ENCODE results near the gene ANKRD33B. TPM values are rescaled to one million over a fixed set of nuclear protein-coding genes. Genes with fewer than 3 reads are reported as not detected.

ANKRD33B gene
- total RNA-seq, 1 donor from 2014 or later, result 2.2 TPM

DNA sequence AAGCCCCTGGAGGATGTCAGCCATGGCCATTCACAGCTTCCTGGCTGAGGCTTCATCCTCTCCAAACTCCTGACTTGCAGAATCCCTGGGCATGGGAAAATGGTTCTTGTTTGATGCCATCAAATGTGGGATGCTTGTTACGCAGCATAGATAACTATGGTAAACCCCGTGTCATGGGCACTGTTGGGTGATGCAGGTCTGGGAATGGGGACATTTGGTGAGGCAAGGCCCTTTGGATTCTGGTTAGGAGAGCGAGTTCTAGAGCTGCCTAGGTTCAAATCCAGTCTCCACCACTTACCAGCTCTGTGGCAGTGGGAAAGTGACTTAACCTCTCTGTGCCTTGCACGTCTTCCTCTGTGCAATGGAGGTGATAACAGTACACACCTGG lies 41.7 kb upstream of the ANKRD33B start:
- Mint-ChIP-seq H3K36me3 (peaks cover 6% of the 10 kb centered on the region), H3K27ac (no peak overlapping the region), H3K9me3 (peaks cover 11% of the 10 kb centered on the region), H3K4me1 (peaks cover 10% of the 10 kb centered on the region), H3K27me3 (ENCODE audit: insufficient read depth, low read depth) (no peaks in the 10 kb centered on the region), H3K4me3 (no peak overlapping the region)
- Histone ChIP-seq H3K4me3 (no peak overlapping the region), H3K79me2 (ENCODE audit: low read depth) (no peaks in the 10 kb centered on the region), H3K4me1 (no peaks in the 10 kb centered on the region), H3F3A (ENCODE audit: low read depth) (no peaks in the 10 kb centered on the region), H3K27ac (no peak overlapping the region), H3K9ac (no peak overlapping the region), H3K4me2 (no peak overlapping the region), H3K36me3 (no peaks in the 10 kb centered on the region), H3K9me3 (ENCODE audit: low read depth) (no peaks in the 10 kb centered on the region), H4K20me1 (ENCODE audit: low read depth) (no peaks in the 10 kb centered on the region), H2AFZ (replicated peaks) (no peak overlapping the region), H3K27me3 (no peaks in the 10 kb centered on the region)
- no peak for TF ChIP-seq EZH2 (IDR thresholded peaks at IDR 0.05)
- no peak for TF ChIP-seq EZH2phosphoT487 (IDR thresholded peaks at IDR 0.05)
- TF ChIP-seq, protein P1, sequence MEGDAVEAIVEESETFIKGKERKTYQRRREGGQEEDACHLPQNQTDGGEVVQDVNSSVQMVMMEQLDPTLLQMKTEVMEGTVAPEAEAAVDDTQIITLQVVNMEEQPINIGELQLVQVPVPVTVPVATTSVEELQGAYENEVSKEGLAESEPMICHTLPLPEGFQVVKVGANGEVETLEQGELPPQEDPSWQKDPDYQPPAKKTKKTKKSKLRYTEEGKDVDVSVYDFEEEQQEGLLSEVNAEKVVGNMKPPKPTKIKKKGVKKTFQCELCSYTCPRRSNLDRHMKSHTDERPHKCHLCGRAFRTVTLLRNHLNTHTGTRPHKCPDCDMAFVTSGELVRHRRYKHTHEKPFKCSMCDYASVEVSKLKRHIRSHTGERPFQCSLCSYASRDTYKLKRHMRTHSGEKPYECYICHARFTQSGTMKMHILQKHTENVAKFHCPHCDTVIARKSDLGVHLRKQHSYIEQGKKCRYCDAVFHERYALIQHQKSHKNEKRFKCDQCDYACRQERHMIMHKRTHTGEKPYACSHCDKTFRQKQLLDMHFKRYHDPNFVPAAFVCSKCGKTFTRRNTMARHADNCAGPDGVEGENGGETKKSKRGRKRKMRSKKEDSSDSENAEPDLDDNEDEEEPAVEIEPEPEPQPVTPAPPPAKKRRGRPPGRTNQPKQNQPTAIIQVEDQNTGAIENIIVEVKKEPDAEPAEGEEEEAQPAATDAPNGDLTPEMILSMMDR (IDR thresholded peaks at IDR 0.05), result no peak
- no peak for DNase-seq (ENCODE audit: low spot score)

DNA sequence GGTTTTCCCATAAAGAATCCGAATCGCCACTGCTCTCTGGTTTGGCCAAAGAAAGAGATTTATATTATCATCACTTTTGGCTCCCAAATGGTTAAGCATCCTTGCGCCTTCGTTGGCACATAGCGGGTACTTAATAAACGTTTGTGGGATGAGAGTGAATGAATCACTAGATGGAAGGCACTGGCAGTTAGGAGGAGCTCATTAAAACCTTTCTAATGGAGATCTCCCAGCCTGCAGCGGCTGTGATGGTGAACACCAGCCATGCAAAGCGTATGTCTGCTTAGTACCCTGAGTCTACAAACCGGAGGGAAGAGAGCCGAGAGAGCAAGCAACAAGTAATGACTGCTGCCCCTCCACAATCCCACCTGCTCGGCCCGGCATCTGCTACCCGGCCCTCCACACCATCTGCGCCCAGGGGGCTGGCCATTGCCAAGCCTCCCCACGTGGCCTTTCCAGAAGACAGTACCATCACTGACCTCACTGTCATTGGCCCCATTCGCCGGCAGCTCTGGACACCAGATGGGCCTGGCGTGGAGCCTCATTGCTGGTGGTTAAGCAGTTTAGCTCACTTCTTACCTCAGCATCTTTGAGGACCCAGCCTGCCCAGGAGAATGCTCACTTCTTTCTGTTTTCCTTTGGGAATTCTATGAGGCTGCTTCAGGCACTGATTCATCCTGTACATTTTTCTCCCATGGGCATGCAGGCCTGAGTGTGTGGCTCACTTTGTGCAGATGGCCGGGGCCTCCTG lies 39.3 kb upstream of the ANKRD33B start:
- Histone ChIP-seq H3K9me3 (ENCODE audit: low read depth) (no peaks in the 10 kb centered on the region), H3K4me1 (peaks cover 6% of the 10 kb centered on the region), H3F3A (ENCODE audit: low read depth) (no peaks in the 10 kb centered on the region), H3K27me3 (no peaks in the 10 kb centered on the region), H3K79me2 (ENCODE audit: low read depth) (no peaks in the 10 kb centered on the region), H3K4me3 (no peak overlapping the region), H3K4me2 (no peak overlapping the region), H3K9ac (no peak overlapping the region), H4K20me1 (ENCODE audit: low read depth) (no peaks in the 10 kb centered on the region), H3K36me3 (no peaks in the 10 kb centered on the region), H3K27ac (no peak overlapping the region), H2AFZ (replicated peaks) (peak overlapping the region; percentile 22)
- no peak for DNase-seq (ENCODE audit: low spot score)
- H3K9me3 Mint-ChIP-seq, result peaks cover 11% of the 10 kb centered on the region
- no peak overlapping the region for H3K4me3 Mint-ChIP-seq
- H3K27me3 Mint-ChIP-seq (ENCODE audit: insufficient read depth, low read depth), result no peaks in the 10 kb centered on the region
- peaks cover 6% of the 10 kb centered on the region for H3K36me3 Mint-ChIP-seq
- TF ChIP-seq, protein P1 (IDR thresholded peaks at IDR 0.05), result no peak
- TF ChIP-seq EZH2phosphoT487 (IDR thresholded peaks at IDR 0.05) (no peak), EZH2 (IDR thresholded peaks at IDR 0.05) (no peak)
- H3K4me1 Mint-ChIP-seq, result peaks cover 6% of the 10 kb centered on the region
- H3K27ac Mint-ChIP-seq, result no peak overlapping the region

DNA sequence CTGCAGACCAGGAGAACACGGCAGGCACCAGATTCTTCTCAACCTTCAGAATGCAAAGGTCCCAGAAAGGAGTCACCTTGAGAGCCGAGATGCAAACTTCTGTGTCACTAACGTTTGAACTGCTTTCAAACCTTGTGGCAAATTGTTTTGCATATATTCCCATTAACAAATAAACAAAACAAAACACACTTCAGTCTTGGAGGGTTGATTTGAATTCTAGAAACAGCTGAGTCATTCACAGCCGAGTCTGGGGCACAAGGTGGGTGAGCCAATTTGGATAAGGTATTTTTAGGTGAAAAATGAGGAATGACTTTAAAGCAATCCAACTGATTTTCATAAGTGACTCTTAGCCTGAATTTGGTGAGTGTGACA lies 38.8 kb upstream of the ANKRD33B start:
- Histone ChIP-seq H3F3A (ENCODE audit: low read depth) (no peaks in the 10 kb centered on the region), H3K4me2 (no peak overlapping the region), H4K20me1 (ENCODE audit: low read depth) (no peaks in the 10 kb centered on the region), H3K4me3 (no peak overlapping the region), H3K36me3 (no peaks in the 10 kb centered on the region), H3K79me2 (ENCODE audit: low read depth) (no peaks in the 10 kb centered on the region), H2AFZ (replicated peaks) (peak overlapping the region; percentile 22), H3K27me3 (no peaks in the 10 kb centered on the region), H3K4me1 (peaks cover 6% of the 10 kb centered on the region), H3K9ac (no peak overlapping the region), H3K9me3 (ENCODE audit: low read depth) (no peaks in the 10 kb centered on the region), H3K27ac (no peak overlapping the region)
- peaks cover 11% of the 10 kb centered on the region for H3K9me3 Mint-ChIP-seq
- H3K4me1 Mint-ChIP-seq, result peaks cover 4% of the 10 kb centered on the region
- H3K27me3 Mint-ChIP-seq (ENCODE audit: insufficient read depth, low read depth), result peaks cover 4% of the 10 kb centered on the region
- DNase-seq (ENCODE audit: low spot score), result no peak
- H3K4me3 Mint-ChIP-seq, result no peak overlapping the region
- no peak overlapping the region for H3K27ac Mint-ChIP-seq
- no peak for TF ChIP-seq EZH2 (IDR thresholded peaks at IDR 0.05)
- no peak for TF ChIP-seq EZH2phosphoT487 (IDR thresholded peaks at IDR 0.05)
- TF ChIP-seq, protein P1 (IDR thresholded peaks at IDR 0.05), result no peak
- H3K36me3 Mint-ChIP-seq, result peaks cover 6% of the 10 kb centered on the region

Data from neural progenitor cell (in vitro differentiated cells).